NT2/D1 (cell line): Measurements from ENCODE around the gene SLC6A20.

Source experiments
- SUZ12 ChIP-seq: IDR thresholded peaks from 2 replicates; pipeline ENCODE4 v1.6.1; 2011; ENCODE audit not compliant: insufficient read length, insufficient read depth; ENCODE audit errors: extremely low read depth
- YY1 ChIP-seq: IDR thresholded peaks from 2 replicates; pipeline ENCODE4 v1.6.1; 2011; ENCODE audit not compliant: insufficient read length, insufficient read depth
- ZNF274 ChIP-seq: IDR thresholded peaks from 2 replicates; pipeline ENCODE4 v1.6.1; 2011; ENCODE audit warnings: mild to moderate bottlenecking, low read depth, low read length

DNA sequence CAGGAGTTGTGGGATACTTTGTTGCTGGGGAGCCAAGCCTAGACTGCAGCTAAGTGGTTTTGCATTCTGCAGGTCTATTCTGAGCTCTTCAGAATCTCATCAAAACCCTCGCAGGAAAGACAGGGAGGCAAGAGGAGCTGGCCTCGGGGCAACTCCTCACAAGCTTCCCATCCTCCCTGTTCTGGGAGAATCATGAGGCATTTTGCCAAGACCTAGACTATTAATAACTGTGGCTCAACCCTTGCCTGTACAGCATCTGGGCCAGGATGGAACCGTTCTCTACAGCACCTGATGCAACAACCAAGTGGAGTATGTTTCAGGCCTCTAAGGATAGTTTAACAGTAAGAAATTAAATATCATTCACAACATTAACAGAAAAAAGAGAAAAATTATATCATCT is 20.2 kb upstream of the SLC6A20 start:
- no peak for TF ChIP-seq YY1
- no peak for TF ChIP-seq ZNF274
- no peak for TF ChIP-seq SUZ12
